LNCaP clone FGC (cell line): ENCODE results near the gene ITM2C.

ENCODE experiments used
- DNase-seq: peaks from one replicate; pipeline ENCODE4 v3.0.0-alpha.2; 2011; ENCODE audit warnings: low read depth
- H3K4me3 ChIP-seq: 2 replicates; pipeline ENCODE4 v1.5.1; 2011; ENCODE audit warnings: mild to moderate bottlenecking, low read depth, low read length, control low read depth
- CTCF ChIP-seq: IDR thresholded peaks from 2 replicates; pipeline ENCODE4 v1.5.1; 2012; ENCODE audit warnings: mild to moderate bottlenecking; ENCODE audit not compliant: control insufficient read depth, insufficient read depth; ENCODE audit errors: extremely low read depth

Gene ITM2C

GRCh38 chr2:230921806-230922595, 57.3 kb downstream of the ITM2C start:
- no peak for TF ChIP-seq CTCF
- H3K4me3 ChIP-seq: no peak overlapping the region
- no peak for DNase-seq

GRCh38 chr2:230922951-230923717, 58.4 kb downstream of the ITM2C start:
- TF ChIP-seq CTCF: no peak
- no peak for DNase-seq
- no peak overlapping the region for H3K4me3 ChIP-seq

- H3K4me3 ChIP-seq: no peak overlapping the region
- TF ChIP-seq CTCF: no peak
- no peak for DNase-seq
Measured at GRCh38 chr2:230924092-230924469, 59.3 kb downstream of the ITM2C start.

- no peak for DNase-seq
- no peak within 1 kb of the TSS for H3K4me3 ChIP-seq
- TF ChIP-seq CTCF: 0 out of 2 replicates have a peak, but pooled peaks have one; percentile 2
Measured at GRCh38 chr2:230924470-230925341, 60.0 kb downstream of the ITM2C start, which contains the start of gene GPR55. Gene GPR55 (minus strand): TSS chr2:230925242. CDS start chr2:230910962, 14,280 bp downstream.

GRCh38 chr2:230925443-230925878, 60.7 kb downstream of the ITM2C start:
- H3K4me3 ChIP-seq: no peak overlapping the region
- DNase-seq: no peak
- no peak for TF ChIP-seq CTCF

GRCh38 chr2:230925879-230926765, 61.4 kb downstream of the ITM2C start:
- TF ChIP-seq CTCF: no peak
- no peak for DNase-seq
- no peak overlapping the region for H3K4me3 ChIP-seq
